Limb (tissue), 2 donors: ENCODE results near the gene PPT2.
"Not testable (repeated sequence)": the region's sequence is repeated elsewhere in the genome, so short reads cannot be mapped to it uniquely, and the experiment has no call there.

Source experiments
- DNase-seq, 2 donors: peaks; one replicate each; pipeline ENCODE4 v3.0.0-alpha.2; 2016; ENCODE audit errors: extremely low spot score in 2 of 2

PPT2 gene

DNA sequence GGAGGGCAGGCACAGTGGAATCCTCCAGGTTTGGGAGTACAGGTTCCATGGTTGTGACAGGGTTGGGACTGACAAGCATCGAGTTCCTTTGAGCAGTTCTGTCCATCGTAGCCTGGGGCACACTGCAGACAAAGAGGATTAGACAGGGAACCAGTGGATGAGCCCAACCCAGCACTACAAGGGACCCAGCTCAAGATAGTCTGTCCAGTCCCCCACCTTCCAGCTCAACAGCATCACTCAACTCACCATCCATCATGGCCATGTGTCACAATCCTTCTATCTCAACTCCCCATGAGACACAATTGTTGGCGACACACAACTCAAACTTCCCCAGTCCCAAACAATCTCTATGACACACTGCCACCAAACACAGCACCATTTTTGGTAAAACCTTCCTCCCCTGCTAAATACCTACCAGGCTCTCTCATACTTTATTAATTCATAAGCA, 50.4 kb downstream of the PPT2 start:
- DNase-seq: no peak

DNA sequence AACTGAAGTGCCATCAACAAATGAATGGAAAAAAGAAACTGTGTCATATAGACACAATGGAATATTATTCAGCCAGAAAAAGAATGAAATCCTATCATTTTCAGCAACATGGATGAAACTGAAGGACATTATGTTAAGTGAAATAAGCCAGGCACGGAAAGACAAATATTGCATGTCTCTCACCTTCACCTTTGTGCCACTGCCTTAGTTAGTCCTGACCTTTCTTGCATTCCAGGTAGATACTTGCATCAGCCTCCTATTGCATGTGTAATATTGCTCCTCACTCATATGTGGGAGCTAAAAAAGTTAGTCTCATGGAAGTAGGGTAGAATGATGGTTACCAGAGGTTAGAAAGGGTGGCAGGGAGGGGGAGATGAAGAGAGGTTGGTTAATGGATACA, 55.1 kb downstream of the PPT2 start:
- DNase-seq: no peak

DNA sequence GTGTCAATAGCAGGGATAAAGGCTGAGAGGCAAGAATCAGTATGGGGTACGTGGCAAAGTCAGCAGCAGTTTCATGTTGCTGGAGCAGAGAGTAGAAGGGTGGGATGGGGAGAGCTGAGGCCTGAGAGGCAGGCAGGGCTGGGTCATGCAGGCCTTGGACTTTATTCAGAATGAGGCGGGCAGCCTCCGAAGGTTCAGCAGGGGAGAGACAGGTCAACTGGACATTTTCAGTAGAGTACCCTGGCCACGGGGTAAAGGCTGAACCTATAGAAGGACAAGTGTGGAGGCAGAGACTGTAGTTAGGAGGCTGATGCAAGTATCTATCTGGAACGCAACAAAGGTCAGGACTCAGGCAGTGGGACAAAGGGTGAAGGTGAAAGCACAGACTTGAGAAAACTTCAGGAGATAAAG, 56.3 kb downstream of the PPT2 start:
- DNase-seq: no peak

DNA sequence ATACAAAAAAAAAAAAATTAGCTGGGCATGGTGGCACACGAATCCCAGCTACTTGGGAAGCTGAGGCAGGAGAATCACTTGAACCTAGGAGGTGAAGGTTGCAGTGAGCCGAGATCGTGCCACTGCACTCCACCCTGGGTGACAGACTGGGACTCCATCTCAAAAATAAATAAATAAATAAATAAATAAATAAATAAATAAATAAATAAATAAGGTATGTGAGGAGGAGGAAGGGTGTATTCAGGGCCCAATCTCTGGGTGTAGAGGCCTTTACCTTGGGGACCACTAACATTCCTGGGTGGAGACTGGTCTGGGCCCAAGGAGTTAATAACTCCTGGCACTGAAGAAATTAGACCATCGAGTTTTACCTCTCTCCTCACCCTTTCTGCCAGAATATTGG, 57.5 kb downstream of the PPT2 start:
- not testable (repeated sequence) for DNase-seq

DNA sequence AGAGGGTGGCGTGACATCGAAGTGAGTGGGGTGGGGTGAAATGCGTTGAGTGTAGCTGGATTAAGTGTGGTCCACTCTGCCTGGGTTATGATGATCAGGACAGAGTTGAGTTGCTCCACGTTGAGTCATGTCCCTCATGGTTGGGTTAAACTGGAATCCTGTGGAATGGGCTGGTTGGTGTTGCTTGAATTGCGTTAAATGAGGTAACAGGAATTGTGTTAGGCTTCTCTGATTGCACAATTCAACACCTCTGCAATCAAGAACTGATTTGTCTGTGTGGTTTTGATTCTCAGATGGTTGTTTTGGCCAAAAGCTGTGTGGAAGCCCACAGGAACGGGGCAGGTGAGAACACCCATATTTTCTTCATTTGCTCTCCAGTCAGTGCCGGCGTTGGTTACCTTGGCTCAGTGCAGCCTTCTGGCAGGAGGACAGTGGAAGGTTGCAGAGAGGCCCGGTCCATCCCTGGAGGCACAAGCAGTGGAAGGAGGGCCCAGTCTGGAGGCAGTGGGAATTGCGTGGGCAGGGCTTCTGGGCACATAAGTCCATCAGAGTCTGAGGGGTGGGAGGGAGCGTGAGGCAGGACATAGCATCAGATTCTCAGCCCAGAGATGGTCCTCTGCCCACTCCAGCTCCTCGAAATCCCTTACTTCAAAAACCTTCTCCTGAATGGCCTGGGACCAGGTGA, 58.3 kb downstream of the PPT2 start:
- DNase-seq: no peak
